GM19035 (cell line): ENCODE measurements around the gene DYNLT4.
A peak's percentile ranks its signal among the peaks of the same experiment; 100 is the strongest.
"Not testable (repeated sequence)": the region's sequence is repeated elsewhere in the genome, so short reads cannot be mapped to it uniquely, and the experiment has no call there.

Experiments
- ATAC-seq: cut with Tn5 transposase; IDR thresholded peaks from one replicate; pipeline ENCODE4 v1.9.1; 2021; ENCODE audit not compliant: unreplicated experiment

DYNLT4 gene

DNA sequence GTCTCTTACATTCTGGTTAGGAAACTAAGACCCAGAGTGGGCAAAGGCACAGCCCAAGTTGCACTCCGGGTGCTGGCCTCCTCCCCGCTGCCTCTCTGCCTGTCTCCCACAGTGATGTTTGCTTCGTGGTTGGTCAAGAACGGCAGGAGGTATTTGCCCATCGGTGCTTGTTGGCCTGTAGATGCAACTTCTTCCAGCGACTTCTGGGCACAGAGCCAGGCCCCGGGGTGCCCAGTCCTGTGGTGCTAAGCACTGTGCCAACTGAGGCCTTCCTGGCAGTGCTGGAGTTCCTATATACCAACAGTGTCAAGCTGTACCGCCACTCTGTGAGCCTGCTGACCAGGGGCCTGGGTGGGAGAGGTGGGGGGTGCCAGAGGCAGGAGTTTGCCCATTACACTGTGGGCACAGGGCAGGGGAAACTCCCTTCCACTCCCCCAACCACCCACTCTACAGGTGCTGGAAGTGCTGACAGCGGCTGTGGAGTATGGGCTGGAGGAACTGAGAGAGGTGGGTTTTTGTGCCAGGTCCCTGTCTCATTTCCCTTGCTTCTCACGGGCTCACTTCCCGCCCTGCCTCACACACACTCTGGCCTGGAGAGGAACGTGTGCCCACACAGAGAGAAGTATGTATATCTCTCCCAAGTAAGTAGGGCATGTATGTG, 3.1 kb upstream of the DYNLT4 start:
- ATAC-seq = no peak

DNA sequence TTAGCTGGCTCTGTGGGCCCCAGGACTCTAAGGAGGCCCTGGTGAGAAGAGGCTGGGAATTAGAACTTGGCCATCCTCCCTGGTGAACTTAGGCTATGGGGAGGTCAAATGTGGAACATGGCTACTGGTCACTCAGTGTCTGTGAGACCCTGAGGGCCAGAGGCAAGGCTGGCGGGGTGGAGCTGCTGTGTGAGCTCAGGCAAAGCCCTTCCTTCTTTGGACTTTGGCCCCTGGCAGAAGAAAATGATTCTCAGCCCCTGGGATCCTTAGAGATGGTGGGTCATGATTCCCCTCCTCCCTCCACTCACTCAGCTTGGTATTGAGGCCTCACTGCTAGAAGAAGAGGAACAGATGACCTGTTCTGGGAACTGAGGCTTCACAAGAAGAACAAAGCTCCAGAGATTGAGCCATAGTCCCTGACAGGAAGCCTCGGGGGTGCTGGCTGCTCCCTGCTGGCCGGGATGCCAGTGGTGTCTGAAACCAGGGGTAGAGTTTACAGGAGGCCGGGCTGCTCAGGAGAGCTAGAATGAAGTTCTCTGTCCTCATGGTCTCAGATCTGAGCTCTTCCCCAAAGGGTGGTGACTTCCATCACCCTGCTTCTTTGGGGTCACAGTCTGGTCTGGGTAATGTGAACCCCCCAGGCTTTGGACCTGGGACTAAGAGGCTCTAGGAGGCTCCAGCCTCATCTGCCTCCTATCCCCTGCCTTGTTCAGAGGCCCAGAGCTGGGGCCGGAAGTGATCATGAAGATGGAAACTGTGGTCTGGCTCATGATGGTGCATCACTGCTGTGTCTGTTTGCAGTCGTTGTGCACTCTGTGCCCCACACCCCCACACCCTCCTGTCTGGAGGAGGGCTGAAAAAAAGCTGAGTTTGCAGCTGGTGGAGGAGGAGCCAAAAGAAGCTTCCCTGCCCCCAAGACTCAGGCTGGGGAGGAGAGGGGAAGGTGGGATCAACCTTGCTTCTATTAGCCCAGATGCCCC, 2.1 kb upstream of the DYNLT4 start:
- peak; percentile 39 for ATAC-seq

DNA sequence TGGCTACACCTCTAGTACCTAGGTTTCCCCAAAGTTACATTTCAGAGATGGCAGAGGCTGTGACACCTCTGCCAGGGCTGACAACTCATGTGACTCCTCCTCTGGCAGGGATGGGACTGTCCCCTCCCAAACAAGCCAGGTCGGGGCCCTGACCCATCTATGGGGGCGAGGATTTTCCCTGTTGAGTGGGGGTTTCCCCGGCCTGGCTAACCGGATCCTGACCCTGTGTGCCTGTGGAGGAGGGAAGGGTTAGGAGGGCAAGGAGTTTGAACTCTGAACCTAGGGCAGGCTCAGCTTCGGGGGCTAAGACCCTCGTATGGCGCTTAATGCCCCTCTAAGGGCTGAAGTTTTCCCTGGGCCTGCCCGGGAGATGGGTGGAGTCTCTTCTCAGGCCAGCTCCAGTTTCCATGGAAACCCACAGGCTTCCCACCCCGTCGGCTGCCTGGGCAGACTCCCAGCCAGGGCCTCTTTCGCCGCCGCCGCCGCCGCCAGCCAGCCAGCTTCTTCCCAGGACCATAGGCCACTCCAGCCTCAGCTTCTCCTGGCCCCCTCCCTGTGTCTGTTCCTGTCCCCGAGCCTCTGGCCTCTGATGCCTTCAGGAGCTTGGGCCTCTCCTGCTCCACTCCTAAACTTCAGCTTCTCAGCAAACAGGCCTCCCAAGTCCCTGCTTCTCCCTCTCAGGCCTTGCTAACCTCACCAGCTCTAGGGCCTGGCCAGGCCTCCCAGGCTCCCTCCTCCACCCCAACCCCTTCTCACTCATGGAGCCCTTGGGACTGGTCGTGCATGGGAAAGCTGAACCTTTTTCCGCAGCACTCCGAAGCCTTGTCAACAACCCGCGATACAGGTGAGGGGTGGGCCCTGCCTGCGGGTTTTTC, 1.1 kb upstream of the DYNLT4 start, which contains the start of gene BTBD19:
TSS of gene BTBD19 (plus strand) at position 461 of the 875 bp plus-strand sequence. CDS start at position 759, 298 bp downstream.
- no peak for ATAC-seq

DNA sequence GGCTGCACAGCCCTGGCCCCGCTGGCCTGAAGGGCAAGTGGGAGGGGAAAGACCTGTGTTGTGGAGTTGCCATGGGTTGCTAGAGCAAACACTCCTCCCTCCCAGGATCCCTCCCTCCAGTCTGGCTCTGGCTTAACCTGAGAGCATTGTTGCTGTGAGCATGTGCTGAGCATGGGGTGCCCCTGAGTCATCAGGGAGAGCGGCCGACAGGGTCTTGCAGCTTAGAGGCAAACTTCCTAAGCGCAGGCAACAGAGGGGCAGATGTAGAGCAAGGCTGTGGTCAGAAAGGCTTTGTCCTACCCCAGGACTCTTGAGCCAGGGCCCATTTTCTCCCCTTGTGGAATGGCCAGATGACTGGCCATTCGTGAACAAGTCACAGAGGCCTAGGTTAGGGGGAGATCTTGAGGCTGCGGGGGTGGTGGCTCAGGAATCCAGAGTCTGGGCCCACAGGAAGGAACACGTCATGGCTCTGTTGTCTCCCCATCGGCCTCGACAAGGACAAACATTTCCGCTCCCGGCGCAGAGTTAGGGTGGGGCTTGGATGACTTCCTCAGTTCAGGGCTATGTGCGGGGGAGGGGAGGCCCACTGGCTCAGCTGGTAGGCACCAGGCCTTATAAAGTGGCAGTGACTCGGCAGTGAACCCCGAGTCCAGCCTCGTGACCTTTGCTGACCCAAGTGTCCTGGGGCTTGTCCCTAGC, 362 bp upstream of the DYNLT4 start:
- no peak for ATAC-seq

DNA sequence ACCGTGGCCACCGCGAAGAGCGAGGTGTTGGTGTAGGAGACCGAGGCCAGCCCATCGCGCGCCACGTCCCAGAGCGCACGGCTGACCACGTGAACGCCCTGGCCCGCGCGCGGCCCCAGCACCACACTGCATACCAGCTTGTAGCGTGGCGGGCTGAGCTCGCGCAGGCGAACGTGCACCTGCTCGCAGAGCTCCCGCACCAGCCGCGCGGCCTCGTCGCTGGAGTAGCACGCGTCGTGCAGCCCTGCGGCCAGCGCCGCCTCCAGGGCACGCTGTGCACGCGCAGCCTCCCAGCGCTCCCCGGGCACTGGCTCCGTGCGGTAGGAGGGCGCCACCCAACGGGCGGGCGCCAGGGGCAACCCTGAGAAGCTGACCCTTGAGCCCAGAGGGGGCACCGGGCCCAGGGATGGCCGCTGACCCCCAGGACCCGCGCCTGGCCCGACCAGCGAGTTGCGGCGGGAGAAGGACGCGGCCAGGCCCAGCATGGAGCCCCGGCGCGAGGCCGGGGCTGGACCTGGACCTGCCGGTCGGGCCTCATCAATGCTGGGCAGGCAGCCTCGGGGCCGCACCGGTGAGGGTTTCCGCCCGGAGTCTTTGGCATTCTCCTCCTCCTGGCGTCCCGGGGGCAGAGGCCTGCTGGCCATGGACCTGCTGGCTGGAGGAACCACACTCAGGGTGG, 987 bp downstream of the DYNLT4 start:
- no peak for ATAC-seq

DNA sequence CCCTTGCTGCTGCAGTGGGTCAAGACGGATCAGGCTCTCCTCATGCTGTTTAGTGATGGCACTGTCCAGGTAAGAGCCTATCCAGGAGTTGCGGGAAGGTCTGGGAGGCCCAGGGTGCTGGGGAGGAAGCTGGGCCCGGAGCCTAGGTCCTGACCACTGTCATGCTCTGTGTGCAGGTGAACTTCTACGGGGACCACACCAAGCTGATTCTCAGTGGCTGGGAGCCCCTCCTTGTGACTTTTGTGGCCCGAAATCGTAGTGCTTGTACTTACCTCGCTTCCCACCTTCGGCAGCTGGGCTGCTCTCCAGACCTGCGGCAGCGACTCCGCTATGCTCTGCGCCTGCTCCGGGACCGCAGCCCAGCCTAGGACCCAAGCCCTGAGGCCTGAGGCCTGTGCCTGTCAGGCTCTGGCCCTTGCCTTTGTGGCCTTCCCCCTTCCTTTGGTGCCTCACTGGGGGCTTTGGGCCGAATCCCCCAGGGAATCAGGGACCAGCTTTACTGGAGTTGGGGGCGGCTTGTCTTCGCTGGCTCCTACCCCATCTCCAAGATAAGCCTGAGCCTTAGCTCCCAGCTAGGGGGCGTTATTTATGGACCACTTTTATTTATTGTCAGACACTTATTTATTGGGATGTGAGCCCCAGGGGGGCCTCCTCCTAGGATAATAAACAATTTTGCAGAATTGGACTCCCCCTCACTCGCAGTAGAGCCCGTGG, 1.7 kb downstream of the DYNLT4 start:
- ATAC-seq = no peak

DNA sequence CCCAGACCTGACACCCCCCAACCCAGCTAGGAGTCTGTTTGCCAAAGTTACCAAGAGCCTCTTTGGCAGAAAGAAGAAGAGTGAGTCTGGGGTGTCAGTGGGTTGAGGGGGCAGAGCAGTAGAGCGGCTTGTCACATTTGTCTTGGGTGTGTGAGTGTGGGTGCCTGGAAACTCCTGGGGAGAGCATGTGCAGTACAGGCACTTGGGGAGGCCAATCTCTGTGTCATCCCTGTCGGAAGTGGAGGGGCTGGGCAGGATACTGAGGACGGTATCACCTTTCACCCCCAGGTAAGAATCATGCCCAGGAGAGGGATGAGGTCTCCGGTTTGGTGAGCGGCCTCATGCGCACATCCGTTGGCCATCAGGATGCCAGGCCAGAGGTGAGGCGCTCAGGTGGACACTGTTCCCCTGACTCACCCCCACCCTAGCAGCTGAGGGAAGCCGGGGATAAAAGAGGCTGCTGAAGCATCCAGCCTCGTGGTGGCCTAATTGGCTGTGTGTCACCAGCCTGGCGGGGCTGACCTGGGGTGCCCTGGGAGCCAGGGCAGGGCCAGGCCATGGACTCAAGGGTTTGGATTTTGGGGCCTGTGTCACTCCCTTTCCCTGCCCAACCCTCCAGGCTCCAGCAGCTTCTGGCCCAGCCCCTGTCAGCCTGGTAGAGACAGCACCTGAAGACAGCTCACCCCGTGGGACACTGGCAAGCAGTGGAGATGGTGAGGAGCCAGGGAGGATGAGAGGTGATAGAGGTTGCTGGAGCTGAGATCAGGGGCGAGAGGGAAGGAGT, 3.6 kb downstream of the DYNLT4 start:
- ATAC-seq = no peak

DNA sequence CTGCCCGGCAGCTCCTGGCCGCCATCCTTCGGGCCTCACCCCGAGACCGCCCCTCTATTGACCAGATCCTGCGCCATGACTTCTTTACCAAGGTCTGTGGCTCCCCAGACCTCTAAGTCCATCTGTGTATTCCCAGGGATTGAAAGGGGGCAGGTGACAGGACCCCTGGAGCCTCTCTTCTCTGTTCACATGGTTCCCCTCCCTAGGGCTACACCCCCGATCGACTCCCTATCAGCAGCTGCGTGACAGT, 4.2 kb downstream of the DYNLT4 start:
- no peak for ATAC-seq

DNA sequence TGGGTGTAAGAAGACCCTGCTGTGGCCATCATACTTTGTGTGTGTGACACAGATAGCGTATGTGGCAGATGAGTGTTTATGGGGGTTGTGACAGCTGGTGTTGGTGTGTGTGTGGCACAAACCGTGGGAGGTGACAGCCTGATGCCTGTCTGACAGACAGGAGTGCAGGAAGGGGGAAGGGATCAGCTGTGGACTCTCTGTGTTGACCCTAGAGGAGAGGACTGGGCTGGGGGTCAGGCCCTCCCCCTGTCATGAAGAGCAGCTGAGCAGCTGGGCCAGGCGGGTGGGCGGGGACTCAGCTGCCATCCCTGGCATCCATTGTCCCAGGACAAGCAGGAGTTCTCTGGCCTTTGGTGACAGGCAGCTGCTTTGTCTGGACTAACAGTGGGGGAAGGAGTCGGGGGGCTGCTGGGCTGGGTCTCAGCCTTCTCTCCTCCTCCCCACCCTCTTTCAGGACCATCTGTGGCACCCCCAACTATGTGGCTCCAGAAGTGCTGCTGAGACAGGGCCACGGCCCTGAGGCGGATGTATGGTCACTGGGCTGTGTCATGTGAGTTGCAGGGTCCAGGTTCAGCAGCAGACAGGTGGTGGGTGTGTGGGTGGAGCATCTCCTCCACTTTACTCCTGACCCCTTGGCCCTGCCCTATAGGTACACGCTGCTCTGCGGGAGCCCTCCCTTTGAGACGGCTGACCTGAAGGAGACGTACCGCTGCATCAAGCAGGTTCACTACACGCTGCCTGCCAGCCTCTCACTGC, 4.7 kb downstream of the DYNLT4 start:
- no peak for ATAC-seq

DNA sequence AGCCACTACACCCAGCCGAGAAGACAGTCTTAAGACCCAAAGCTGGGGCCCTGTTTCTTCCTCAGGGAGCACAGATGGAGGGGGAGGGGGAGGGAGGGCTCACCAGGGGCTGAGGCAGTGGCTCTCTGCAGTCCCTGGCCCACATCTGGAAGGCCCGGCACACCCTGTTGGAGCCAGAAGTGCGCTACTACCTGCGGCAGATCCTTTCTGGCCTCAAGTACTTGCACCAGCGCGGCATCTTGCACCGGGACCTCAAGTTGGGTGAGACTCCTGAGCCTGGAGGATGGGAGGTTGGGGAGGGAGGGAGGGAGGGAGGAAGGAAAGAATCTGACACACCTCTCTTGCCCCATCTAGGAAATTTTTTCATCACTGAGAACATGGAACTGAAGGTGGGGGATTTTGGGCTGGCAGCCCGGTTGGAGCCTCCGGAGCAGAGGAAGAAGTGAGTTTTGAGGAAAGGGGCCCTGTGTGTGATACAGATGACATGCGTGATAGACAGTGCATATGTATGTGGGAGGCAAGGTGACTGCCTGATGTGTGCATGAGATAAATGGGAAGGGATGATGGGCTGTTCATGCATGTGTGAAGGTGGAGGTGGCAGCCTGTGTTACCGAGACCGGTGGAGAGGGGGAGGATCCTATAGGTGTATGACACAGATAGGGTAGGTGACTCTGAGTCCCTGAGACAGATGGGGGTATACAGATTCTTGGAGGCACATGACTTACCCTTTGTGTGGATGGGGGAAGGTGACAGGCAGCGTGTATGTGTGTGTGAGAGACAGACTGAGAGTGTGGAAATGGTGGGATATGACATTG, 5.5 kb downstream of the DYNLT4 start:
- ATAC-seq = no peak

DNA sequence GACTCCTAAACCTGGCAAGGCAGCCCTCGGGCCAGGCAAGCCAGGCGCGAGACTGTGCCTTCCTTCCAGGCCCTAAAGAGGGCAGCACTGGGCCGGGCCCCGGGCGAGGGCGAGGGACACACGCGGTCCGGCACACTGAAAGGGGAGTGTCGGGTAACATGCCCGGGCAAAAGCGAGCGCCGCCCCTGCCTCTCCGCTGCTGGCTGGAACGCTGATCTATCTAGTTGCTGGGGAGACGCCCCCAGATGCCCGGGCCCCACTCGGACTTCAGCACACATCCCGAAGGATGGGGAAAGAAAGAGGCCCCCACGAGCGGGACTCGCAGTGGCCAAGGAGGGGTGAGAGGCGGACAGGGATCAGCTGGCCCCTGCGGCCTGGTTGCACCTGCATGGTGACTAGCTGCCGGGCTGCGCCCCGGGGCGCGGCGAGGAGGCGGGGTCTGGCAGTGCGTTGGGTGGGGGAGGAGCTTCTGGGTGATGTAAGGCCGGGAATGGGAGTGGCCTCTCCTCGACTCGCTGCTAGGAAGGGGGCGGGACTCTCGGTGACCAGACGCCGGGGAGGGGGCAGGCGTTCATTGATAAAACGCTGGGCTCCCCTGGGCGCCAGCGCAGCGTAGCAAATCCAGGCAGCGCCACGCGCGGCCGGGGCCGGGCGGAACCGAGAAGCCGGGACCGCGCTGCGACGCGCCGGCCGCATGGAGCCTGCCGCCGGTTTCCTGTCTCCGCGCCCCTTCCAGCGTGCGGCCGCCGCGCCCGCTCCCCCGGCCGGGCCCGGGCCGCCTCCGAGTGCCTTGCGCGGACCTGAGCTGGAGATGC, 7.2 kb downstream of the DYNLT4 start, which contains the start of gene PLK3:
TSS of gene PLK3 (plus strand) at position 608 of the 815 bp plus-strand sequence. CDS start at position 695, 87 bp downstream.
- ATAC-seq = peak; percentile 80

DNA sequence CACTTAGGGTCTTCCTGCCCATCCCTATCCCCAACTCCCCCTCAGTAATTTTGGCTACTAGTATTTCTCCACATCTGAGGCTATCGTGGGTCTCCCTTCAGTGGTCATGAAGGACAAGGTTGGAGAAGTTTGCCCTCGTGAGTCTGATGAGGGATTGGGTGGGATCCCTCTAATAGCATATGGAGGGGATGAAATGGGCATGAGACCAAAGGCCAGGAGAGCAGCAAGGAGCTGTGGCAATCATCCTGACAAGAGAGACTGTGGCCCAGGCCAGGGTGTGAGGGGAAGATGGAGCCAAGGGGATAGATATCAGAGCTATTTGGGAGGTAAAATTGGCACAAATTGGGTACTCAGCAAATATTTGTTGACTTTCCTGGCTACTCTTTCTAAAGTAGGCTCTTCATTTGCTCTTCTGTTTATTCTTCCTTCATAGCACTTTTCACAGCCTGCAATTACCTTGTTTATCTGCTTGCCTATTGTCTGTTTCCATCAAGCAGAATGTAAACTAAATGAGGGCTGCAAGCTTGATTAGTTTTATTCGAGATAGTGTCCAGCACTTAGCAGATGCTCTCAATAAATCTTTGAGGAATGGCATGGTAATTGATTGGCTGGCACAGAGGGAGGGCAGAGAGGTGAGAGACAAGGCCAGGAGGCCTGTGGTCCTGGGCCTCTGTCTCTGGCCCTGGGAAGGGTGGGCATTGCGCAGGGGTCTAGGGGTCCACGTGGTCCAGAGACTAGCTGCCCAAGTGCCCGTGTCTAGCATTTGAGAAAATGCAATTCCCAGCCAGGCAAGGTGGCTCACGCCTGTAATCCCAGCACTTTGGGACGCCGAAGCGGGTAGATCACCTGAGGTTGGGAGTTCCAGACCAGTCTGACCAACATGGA, 8.4 kb downstream of the DYNLT4 start:
- no peak for ATAC-seq

DNA sequence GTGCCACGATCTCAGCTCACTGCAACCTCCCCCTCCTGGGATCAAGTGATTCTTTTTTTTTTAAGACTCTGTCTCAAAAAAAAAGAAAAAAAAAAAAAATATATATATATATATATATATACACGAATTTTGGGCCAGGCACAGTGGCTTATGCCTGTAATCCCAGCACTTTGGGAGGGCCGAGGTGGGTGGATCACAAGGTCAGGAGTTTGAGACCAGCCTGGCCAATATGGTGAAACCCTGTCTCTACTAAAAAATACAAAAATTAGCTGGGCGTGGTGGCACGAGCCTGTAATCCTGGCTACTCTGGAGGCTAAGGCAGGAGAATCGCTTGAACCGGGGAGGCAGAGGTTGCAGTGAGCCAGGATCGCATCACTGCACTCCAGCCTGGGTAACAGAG, 9.3 kb downstream of the DYNLT4 start:
- not testable (repeated sequence) for ATAC-seq

DNA sequence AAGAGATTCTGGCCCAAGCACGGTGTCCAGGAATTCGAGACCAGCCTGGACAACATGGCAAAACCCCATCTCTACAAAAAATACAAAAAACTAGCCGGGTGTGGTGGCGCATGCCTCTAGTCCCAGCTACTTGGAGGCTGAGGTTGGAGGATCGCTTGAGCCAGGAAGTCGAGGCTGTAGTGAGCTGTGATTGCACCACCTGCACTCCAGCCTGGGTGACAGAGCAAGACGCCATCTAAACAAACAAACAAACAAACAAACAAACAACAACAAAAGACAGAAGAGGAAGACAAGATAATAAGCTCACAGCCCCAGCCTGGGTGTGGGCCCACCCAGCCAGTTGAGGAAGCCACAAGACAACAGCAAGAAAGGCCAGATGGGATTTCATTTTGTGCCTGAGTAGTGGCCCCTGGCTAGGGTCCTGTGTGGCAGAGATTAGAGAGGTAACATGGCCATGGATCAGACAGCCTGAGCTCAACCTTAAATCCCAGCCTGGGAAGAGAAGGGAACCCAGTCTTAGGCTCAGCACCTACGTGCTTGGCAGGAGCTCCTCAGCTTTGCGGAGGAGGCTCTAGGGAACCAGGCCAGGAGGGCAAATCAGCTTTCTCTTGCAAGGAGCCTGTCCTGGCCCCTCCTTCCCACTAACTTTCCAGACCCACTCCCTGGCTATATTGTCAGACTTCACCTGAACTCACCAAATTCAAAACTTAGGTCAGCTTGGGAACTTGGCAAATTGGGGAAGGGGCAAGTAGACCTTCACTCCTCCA, 14.2 kb downstream of the DYNLT4 start:
- ATAC-seq = no peak
